Fibroblast of skin of right biceps (primary cell): Measurements from ENCODE around the gene GRIP1.

Experiments
- DNase-seq: peaks from one replicate; pipeline ENCODE4 v3.0.0-alpha.2; 2013

The GRIP1 gene, protein sequence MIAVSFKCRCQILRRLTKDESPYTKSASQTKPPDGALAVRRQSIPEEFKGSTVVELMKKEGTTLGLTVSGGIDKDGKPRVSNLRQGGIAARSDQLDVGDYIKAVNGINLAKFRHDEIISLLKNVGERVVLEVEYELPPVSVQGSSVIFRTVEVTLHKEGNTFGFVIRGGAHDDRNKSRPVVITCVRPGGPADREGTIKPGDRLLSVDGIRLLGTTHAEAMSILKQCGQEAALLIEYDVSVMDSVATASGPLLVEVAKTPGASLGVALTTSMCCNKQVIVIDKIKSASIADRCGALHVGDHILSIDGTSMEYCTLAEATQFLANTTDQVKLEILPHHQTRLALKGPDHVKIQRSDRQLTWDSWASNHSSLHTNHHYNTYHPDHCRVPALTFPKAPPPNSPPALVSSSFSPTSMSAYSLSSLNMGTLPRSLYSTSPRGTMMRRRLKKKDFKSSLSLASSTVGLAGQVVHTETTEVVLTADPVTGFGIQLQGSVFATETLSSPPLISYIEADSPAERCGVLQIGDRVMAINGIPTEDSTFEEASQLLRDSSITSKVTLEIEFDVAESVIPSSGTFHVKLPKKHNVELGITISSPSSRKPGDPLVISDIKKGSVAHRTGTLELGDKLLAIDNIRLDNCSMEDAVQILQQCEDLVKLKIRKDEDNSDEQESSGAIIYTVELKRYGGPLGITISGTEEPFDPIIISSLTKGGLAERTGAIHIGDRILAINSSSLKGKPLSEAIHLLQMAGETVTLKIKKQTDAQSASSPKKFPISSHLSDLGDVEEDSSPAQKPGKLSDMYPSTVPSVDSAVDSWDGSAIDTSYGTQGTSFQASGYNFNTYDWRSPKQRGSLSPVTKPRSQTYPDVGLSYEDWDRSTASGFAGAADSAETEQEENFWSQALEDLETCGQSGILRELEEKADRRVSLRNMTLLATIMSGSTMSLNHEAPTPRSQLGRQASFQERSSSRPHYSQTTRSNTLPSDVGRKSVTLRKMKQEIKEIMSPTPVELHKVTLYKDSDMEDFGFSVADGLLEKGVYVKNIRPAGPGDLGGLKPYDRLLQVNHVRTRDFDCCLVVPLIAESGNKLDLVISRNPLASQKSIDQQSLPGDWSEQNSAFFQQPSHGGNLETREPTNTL

DNA sequence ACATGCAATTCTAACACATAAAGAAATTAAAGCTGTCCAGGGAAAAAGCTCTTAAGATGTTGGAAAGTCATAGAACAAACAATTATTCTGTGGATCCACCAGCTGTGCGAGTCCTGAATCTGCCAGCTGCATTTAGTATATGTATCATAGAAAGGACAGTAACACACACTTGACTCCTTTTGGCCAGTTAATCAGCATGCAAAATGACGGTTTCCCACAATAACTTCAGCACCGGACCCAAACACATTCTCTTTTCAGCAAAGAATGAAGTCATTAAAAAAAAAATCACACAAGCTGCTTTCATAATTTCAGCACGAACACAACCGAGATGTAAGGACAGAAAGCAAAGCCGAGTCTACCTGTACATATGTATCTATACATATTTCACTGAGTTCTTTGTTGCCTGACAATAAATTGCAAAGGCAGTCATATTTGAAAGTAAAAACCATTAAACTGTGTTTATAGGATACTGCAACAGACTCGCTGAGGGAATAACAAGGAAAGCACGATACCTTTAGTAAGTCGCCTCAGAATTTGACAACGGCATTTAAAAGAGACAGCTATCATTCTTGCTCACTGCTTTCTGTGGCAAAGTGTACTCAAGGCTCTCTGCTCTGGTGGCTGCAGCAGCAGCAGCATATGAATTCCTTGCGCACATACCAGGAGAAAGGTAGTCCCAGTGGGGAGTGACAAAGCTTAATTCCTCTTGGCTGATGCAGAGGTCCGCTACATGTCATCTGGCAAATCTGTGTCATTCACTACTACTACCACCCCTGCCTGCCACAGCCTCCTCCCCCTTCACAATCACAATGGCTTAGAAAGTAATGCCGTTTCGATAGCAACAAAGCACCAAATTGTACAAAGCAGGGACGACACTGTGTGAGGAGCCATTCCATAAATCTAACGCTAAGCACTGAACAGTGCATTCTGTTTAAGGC lies at the start of gene GRIP1:
Gene GRIP1 (minus strand): TSS at position 739 of the 938 bp plus-strand sequence. CDS start 172 bp downstream, at position 567.
- DNase-seq = peak; percentile 31

GRCh38 chr12:66726556-66726955 lies 47.7 kb upstream of the GRIP1 start:
- no peak for DNase-seq

DNA sequence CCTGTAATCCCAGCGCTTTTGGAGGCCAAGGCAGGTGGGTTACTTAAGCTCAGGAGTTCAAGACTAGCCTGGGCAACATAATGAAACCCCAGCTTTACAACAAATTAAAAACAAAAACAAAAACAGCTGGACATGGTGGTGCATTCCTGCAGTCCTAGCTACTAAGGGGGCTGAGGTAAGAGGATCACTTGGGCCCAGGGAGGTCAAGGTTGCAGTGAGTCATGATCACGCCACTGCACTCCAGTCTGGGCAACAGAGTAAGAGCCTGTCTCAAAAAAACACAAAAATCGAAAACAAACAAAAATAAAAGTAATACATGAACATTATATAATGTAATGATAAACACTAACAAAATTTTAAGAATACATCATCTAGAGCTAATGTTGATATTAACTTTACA lies 46.2 kb upstream of the GRIP1 start:
- DNase-seq = no peak

- no peak for DNase-seq
These were observed 45.7 kb upstream of the GRIP1 start for GRCh38 chr12:66724616-66725015.

- no peak for DNase-seq
These were observed 45.1 kb upstream of the GRIP1 start for GRCh38 chr12:66724026-66724425.

DNA sequence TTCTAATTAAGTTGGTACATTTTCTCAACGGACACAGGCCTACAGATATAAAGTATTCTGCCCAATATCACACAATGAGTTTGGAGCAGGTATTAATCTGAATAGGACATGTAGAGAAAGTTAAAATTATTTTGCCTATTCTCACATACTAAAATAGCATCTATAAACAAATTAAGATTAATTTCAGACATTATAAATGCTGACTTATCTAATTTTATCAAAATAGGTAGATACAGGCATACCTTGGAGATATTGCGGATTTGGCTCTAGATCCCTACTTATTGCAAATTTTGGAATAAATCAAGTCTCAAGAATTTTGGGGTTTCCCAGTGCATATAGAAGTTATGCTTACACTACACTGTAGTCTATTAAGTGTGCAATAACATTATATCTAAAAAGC lies 41.0 kb upstream of the GRIP1 start:
- no peak for DNase-seq

- DNase-seq = no peak
These were observed 38.3 kb upstream of the GRIP1 start for GRCh38 chr12:66717036-66717673.

DNA sequence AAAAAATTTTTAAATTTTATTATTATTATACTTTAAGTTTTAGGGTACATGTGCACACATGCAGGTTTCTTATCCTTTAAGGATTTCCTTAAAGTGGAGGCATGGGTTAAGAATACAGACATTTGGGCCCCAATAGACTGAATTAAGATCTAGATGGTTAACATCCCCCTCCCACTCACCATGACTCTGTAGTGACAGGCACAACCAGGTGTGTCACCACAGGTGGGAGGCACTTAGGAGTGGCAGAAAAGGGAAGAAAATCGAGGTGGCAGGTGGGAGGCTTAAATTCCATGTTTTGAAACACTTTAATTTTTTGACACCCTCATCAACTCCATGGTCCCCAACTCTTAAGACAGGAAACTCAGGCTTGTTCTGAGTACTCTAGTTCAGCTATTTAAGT lies 37.6 kb upstream of the GRIP1 start:
- DNase-seq = no peak

DNA sequence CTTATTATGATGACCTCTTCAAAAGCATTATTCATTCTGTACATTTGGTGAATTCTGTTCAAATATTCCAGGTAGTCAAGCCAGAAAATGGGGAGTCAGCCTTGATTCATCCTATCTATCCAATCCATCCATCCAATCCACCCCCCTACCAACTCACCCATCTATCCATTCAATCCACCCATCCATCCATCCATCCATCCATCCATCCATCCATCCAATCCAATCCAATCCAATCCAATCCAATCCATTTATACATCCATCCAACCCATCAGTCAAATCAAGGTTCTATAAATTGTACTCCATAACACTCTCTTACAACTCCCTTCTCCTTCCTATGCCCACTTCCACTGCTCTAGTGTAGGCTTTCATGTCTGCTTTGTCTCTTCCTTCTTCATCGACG lies 35.8 kb upstream of the GRIP1 start:
- no peak for DNase-seq

- DNase-seq = no peak
These were observed 35.1 kb upstream of the GRIP1 start for GRCh38 chr12:66713984-66714383.

DNA sequence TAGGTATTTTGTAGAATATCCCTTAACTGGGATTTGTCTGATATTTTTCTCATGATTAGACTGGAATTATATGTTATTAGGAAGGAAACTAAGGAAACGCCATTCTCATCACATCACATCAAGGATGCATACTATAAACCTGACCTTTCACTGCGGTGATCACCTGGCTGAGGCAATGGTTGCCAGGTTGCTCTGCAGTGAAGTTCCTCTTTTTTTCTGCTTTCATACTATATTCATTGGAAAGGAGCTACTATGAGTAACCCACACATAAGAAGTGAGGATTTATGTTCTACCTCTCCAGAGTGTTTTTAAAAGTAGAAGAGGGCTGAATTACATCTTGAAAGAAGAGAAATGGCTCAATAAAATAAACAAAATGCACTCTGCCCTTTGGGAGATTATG lies 31.0 kb upstream of the GRIP1 start:
- no peak for DNase-seq

DNA sequence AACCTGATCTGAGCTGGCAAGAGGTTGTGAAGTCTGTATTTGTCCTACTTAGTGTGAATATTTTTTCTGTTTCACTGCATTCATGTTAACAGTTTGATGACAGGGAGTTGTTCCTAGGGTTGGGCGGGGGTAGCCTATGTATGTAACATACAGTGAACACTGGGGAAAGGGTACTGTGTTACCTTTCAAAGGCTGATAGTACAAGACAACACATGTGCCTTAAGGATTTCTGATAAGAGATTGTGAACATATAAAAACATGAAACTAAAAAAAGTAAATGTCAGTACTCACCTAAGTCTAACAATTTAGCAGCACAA lies 30.5 kb upstream of the GRIP1 start:
- no peak for DNase-seq

- DNase-seq = peak; percentile 6
These were observed 30.0 kb upstream of the GRIP1 start for GRCh38 chr12:66708704-66709456.

- DNase-seq = no peak
These were observed 28.3 kb upstream of the GRIP1 start for GRCh38 chr12:66707002-66707697.

DNA sequence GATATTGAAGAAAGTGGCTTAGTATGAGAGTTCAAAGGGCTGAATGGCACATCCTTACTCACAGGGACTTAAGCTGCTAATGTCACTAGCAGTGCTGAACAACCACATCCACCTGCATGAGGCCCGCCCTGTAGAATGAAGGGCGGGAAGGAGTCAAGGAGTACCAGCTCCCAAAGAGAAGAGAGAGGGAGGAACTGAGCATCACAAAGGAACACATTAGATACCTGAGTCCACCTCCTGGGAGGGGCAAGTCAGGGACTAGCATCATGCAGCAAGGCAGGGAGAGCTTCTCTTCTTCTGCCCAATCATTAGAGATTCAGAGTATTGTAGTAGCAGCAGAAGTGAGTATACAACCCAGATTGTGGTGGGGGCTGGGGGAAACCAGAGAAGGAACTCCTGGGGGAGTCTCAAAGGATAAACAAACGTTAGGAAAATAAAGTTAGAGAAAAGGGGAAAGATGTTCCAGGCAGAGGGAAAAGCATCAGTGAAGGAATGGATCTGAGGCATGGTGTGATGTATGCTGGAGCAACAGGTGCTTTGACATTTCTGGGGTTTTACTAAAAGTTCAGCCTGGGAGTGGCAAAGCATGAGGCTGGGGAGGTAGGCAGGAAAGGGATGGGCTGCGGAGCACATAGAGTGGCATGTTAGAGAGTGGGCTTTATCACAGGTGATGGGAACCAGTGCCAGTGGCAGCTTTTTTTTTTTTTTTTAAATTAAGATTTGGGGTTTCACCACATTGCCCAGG lies 21.0 kb upstream of the GRIP1 start:
- no peak for DNase-seq

GRCh38 chr12:66698558-66698957 lies 19.7 kb upstream of the GRIP1 start:
- no peak for DNase-seq

DNA sequence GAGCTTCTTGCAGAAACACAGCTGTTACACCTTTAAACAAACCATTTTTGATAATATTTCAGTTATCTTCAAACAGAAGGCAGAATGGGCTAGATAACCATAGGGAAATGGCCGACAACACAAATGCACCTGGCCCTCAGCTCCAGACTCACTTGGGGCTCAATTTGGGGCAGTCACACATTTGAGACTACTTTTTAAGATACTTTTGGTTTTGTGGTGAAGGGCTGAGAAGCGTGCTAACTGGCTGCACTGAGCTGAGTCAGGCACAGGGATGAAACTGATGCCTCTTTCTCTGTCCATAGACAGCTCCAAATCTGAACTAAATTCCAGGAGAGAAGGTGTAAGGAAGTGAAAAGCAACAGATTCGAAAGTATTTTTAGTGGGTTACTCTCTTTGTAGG lies 18.5 kb upstream of the GRIP1 start:
- DNase-seq = no peak

DNA sequence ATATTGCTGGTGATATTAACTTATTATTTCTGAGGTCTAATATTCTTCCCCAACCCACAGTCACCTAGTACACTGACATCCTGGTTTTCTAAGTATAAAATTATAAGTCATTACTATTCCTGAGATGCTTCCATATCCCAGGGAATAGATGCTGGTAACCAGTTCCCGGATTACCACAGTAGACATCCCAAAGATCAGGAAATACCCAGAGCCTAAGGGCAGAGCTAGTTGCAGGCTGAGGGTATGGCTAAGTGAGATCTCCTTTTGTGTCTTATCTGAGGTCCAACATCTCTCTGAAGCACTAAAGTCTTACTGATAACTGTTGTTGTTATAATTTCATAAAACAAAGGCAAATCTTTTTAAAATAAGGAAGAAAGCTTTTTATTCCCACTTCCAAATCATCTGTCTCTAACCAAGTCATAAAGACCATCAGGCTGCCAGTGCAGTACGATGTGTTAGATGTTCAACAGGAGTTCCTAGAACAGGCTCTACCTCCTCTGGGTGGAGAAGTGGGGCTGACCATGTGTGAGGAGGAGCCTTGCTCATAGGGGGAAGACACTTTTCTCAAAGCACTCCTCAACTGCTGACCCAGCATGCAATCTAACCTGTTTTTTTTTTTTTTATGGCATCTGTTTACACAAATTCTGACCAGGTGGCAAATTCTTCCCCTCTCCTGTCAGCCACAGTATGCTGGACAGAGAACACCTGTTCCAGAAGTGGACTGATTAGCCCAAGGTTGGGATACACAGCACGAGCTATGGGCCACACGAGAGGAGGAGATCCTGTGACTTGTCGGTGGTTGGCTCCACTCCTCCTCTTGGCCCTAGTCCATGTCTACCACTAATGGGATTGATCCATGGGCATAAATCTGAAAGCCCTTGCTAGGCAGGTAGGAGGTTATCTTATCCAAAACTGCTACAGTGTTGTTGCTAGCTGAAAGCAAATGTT lies 16.1 kb upstream of the GRIP1 start:
- no peak for DNase-seq
